ENCODE measurements around the gene PTGDR2.

PTGDR2 gene

DNA sequence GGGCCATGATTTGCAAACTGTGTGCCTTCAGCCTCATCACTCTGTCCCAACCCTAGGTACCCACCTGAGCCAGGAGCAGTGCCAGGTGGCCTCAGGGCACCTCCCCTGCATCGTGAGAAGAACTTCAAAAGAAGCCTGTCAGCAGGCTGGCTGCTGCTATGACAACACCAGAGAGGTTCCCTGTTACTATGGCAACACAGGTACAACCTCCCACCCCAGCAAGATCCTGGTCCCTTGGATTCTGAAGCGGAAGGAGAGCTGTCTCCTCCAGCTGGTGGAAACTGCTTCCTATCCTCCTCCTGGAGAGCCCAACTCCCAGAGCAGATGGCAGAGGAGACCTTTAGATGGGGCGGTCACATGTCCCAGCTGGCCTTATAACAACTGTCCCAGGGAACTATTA is 14.5 kb upstream of the PTGDR2 start:
- no peak overlapping the region for H3K4me3 ChIP-seq (ENCODE audit: low read depth, low read length)
- peak; percentile 19 for DNase-seq (ENCODE audit: low read depth)
- TF ChIP-seq, protein P1, sequence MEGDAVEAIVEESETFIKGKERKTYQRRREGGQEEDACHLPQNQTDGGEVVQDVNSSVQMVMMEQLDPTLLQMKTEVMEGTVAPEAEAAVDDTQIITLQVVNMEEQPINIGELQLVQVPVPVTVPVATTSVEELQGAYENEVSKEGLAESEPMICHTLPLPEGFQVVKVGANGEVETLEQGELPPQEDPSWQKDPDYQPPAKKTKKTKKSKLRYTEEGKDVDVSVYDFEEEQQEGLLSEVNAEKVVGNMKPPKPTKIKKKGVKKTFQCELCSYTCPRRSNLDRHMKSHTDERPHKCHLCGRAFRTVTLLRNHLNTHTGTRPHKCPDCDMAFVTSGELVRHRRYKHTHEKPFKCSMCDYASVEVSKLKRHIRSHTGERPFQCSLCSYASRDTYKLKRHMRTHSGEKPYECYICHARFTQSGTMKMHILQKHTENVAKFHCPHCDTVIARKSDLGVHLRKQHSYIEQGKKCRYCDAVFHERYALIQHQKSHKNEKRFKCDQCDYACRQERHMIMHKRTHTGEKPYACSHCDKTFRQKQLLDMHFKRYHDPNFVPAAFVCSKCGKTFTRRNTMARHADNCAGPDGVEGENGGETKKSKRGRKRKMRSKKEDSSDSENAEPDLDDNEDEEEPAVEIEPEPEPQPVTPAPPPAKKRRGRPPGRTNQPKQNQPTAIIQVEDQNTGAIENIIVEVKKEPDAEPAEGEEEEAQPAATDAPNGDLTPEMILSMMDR (IDR thresholded peaks at IDR 0.05; ENCODE audit: insufficient read depth, low read depth, low read length, missing control alignments) = no peak

DNA sequence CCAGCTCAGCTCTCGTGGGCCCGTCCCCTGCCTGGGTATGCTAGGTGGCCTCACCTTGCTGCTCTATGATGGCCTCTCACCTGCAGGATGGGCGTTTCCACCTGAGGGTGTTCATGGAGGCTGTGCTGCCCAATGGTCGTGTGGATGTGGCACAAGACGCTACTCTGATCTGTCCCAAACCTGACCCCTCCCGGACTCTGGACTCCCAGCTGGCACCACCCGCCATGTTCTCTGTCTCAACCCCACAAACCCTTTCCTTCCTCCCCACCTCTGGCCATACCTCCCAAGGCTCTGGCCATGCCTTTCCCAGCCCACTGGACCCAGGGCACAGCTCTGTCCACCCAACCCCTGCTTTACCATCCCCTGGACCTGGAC is 13.7 kb upstream of the PTGDR2 start:
- no peak for DNase-seq (ENCODE audit: low read depth)
- H3K4me3 ChIP-seq (ENCODE audit: low read depth, low read length) = no peak overlapping the region
- TF ChIP-seq, protein P1 (IDR thresholded peaks at IDR 0.05; ENCODE audit: insufficient read depth, low read depth, low read length, missing control alignments) = no peak

DNA sequence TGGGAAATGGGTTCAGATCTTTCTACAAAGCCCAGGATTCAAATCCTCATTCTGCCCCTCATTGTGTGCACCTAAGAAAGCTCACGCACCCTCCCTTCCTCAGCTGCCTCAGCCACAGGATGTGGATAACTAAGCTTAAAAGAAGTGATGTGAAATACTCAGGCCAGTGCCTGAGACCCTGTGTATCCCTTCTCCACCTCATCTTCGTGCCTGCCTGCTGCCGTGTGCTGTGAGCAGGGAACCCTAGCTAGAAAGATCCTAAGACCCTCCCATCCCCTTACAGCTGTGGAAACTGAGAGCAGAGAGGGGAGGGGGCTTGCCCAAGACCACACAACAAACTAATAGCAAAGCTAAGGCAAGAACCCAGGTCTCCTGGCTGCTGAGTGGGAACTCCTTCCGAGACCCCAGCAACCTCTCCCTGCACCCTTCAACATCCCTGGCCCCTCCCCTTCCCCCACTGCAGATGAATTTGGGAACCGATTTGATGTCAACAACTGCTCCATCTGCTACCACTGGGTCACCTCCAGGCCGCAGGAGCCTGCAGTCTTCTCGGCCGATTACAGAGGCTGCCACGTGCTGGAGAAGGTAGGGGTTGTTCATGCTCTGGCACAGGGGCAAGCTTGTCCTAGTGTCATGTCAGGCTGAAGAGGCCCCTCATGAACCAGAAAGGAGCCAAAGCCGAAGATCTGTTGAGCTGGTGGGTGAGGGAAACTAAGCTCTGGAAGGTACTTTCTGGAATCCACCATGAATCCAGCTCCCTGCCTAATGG is 13.1 kb upstream of the PTGDR2 start:
- TF ChIP-seq, protein P1 (IDR thresholded peaks at IDR 0.05; ENCODE audit: insufficient read depth, low read depth, low read length, missing control alignments) = no peak
- no peak for DNase-seq (ENCODE audit: low read depth)
- no peak overlapping the region for H3K4me3 ChIP-seq (ENCODE audit: low read depth, low read length)

DNA sequence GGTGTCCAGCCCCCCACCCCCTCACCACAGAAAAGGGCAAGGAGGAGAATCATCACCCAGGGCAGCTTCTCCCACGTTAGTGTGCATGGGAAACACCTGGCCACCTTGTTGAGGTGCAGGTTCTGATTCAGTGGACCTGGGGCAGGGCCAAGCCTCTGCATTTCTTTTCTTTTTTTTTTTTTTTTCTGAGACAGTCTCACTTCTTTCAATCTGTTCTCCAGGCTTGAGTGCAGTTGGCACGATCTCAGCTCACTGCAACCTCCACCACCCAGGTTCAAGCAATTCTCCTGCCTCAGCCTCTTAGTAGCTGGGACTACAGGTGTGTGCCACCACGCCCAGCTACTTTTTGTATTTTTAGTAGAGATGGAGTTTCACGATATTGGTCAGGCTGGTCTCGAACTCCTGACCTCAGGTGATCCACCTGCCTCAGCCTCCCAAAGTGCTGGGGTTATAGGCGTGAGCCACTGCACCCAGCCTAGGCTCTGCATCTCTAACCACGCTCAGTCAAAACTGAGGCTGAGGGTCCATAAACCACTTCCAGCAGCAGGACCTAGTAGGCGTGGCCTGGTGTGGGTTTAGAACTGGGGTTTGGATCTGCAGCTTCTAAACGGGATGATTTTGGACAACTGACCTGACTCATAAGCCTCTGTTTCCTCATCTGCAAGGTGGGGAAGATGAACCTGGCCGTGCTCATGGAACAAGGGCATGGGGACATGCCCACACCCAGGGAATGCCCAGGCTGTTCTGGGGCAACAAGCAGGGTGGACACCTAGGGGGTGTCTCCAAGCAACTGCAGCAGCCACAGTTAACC is 12.3 kb upstream of the PTGDR2 start:
- H3K4me3 ChIP-seq (ENCODE audit: low read depth, low read length) = no peak overlapping the region
- DNase-seq (ENCODE audit: low read depth) = no peak
- TF ChIP-seq, protein P1 (IDR thresholded peaks at IDR 0.05; ENCODE audit: insufficient read depth, low read depth, low read length, missing control alignments) = no peak

DNA sequence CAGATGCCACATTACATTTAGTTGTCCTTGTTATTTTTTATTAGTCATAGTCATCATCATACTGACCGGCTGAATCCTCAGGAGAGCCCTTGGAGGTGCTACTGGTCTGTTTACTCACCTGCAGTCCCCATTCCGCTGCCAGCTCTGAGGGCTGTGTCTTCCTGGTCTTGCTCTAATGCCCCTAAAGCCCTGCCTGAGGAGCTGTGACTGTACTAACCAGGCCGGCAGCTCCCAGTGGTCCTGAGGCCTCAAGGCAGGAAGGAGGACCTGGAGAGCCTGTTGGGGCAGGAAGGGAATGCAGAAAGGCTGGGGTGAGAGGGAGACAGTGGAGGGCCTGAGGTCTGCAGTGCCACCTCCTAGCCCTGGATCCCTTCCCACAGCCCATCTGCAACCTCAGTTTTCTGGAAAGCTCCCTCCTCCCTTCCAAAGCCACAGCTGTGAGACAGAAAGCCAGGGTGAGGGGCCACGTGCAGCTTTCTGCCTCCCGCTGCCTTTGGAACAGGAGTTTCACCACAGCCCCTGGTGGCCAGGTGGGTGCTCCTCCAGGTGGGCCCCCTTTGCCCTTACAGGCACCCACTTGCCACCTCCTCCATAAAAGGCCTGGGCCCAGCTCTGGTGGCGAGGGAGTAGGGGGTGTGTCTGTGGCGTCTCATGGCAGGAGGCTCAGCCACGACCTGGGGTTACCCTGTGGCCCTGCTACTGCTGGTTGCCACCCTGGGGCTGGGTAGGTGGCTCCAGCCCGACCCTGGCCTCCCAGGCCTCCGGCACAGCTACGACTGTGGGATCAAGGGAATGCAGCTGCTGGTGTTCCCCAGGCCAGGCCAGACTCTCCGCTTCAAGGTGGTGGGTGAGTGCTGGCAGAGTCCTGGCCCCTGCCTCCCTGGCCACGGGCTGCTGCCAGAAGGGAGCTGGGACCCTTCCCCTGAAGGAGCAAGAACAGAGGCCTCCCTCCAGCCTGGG is 11.4 kb upstream of the PTGDR2 start, which contains the start of gene ZP1:
Gene ZP1, plus strand, starts transcription at position 632 of the 960 bp plus-strand sequence. Its CDS starts 20 bp downstream, at position 652.
- DNase-seq (ENCODE audit: low read depth) = no peak
- H3K4me3 ChIP-seq (ENCODE audit: low read depth, low read length) = no peak within 1 kb of the TSS
- TF ChIP-seq, protein P1 (IDR thresholded peaks at IDR 0.05; ENCODE audit: insufficient read depth, low read depth, low read length, missing control alignments) = no peak

DNA sequence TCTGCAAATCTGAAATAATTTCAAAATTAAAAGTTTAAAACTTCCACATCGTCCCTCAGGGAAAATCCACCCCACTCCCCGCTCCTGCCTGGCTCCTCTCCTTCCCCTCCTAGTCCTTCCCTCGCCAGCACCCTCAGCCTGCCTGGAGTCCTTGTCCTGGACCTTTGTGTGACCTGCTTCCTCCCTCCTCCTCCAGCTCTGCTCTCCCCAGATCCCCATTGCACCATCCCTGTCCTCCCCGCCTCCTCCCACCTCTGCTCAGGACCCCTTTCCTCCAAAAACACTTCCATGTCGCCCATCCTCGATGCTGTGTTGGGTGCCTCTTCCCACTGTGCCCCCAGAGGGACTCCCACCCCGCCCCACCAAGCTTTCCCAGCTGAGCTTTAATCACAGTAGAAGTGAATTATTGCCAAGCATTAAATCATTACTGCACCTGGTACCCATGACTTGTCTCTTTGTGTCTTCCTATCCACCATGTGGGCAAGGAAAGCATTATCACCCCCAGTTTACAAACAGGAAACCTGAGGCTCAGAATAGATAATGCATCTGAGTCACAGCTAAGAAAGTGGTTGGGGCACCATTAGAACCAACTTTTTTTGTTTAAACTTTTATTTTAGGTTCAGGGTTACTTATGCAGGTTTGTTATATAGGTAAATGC is 9.2 kb upstream of the PTGDR2 start:
- TF ChIP-seq, protein P1 (IDR thresholded peaks at IDR 0.05; ENCODE audit: insufficient read depth, low read depth, low read length, missing control alignments) = no peak
- no peak for DNase-seq (ENCODE audit: low read depth)
- no peak overlapping the region for H3K4me3 ChIP-seq (ENCODE audit: low read depth, low read length)
